ENCODE results near the gene CDH22.

- TF ChIP-seq POLR2A (IDR thresholded peaks at IDR 0.05) (no peak), CTCF (IDR thresholded peaks at IDR 0.05) (no peak)
Measured at GRCh38 chr20:46144432-46145025, 163.8 kb downstream of the CDH22 start.

Measured in adrenal gland (tissue), 5 donors.